HG03571 (cell line): ENCODE results near the gene SEMA3B.
"Not testable (repeated sequence)": the region's sequence is repeated elsewhere in the genome, so short reads cannot be mapped to it uniquely, and the experiment has no call there.

Experiments
- ATAC-seq: cut with Tn5 transposase; IDR thresholded peaks from one replicate; pipeline ENCODE4 v1.9.1; 2021; ENCODE audit not compliant: unreplicated experiment

The SEMA3B gene

DNA sequence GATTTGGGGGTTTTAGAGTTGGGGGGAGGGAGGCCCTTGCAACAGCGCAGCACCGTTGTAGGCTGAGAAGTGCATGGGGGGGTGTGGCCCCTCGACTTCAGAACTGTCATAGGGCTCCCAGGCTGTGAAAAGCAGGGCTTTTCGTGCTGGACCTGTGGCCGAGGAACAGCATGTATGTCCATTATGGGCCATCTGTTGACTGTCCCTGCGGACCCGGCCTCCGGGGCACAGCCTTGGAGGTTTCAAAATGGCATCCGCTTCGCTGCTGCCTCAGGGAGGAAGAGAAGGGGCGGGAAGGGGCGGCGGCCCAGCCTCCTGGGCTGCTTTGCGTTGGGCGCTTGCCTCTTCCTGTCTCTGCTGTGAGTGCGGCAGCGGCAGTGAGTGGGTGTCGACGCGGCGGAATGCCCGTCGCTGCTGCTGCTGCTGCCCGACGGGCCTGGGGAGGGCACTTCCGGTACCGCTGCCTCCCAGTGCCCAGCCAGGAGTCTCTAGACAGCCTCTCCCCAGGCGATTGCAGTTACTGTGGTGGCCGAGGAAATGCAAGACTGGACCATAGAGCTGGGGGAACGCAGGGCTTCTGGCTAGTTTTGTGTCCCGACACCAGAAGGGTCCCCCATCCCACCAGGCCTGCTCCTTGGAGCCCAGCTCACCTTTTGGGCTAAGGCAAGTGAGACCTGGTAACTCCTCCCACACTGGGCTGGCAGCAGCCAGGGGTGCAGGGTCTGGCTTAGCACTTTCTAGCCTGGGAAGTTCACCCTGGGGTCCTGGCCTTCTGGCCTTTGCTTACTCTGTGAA lies 31.0 kb upstream of the SEMA3B start:
- ATAC-seq, result peak; percentile 36

GRCh38 chr3:50238549-50239026 lies 30.4 kb upstream of the SEMA3B start:
- no peak for ATAC-seq

GRCh38 chr3:50239649-50240048 lies 29.3 kb upstream of the SEMA3B start:
- ATAC-seq, result no peak

DNA sequence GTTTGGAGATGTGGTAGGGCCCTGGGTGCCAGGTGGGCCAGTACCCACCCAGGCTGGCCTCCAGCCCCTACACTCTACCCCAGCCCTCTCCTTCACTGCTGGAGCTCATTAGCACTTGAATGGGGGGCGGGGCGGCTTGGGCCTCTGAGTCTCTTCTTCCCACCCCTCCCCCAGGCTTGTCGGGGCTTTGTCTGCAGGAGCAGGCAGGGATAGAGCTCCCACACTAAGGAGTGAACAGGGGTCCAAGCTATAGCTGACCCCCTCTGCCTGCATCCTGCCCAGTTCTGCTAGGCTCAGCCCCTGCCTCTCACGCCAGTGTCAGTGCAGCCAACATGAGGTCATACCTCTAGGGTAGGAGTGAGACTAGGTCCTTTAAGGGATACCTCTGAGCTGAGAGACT lies 27.8 kb upstream of the SEMA3B start:
- ATAC-seq, result no peak

GRCh38 chr3:50241713-50242380 lies 27.1 kb upstream of the SEMA3B start:
- ATAC-seq, result no peak

DNA sequence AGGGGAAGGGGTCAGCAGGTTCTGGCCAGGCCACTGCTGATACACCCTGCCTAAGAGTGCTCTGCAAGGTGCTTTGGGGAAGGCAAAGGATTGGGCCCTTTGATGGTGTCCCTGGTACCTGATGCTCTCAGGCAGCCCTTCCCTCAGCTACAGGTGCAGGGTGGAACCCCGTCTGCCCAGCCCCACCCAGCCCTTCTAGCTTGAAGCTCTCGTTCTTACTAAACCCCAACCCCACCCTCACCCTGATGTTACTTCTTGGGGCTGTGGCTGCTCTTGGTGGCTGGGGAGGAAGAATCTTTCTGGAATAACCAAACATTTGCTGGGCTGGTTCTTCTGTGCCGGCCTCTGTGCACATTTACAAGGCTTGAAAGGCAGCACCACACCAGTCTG lies 26.6 kb upstream of the SEMA3B start:
- ATAC-seq, result no peak

- ATAC-seq, result no peak
These were observed 25.9 kb upstream of the SEMA3B start for GRCh38 chr3:50242851-50243542.

DNA sequence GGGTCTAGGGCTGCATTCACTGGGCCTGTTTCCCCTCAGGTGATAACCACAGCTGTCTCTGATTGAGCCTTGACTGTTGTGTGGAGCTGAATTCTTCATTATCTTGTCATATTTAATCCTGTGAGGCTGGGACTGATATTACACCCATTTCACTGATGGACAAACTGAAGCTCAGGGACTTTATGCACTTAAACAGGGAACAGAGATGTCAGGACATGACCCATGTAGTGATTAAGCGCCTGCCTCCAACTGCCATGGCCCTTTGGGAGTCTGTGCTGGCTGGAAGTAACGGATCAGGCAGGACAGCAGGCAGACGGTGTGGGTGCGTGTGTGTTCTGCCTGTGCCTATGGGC lies 25.4 kb upstream of the SEMA3B start:
- ATAC-seq, result no peak

DNA sequence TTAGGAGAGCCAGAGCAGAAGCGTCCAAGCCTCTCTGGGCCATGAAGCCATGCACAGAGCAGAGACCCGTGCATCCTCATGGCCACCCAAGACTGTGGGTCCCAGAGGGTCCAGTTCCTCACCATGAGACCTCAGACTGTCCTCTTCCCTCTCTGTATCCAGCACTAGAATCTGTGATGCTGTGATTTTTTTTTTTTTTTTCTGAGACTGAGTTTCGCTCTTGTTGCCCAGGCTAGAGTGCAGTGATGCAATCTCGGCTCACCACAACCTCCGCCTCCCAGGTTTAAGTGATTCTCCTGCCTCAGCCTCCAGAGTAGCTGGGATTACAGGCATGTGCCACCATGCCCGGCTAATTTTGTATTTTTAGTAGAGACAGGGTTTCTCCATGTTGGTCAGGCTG lies 24.1 kb upstream of the SEMA3B start:
- ATAC-seq, result not testable (repeated sequence)

- no peak for ATAC-seq
These were observed 23.6 kb upstream of the SEMA3B start for GRCh38 chr3:50245251-50245745.

- peak; percentile 50 for ATAC-seq
These were observed 23.0 kb upstream of the SEMA3B start for GRCh38 chr3:50245831-50246516.

DNA sequence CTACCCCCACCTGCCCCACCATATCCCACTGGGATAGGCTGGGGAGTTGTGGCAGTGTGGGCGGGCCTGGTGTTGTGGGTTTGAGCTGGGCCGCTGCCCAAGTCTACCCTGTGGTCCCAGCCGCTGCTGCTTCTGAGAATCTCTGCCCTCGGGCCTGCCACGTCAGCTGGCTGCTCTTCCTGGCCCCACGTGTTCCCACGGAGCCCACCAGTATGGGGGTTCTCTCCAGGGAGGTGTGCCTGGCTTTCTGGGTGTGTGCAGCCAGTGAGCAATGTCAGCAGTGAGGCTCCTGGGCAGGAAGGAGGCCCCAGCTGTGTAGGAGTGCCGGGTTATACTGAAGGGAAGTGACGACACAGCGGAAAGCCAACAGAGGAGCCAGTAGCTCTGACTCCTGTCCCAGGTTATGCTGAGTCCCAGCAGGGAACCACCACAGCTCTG lies 22.4 kb upstream of the SEMA3B start:
- peak; percentile 37 for ATAC-seq

DNA sequence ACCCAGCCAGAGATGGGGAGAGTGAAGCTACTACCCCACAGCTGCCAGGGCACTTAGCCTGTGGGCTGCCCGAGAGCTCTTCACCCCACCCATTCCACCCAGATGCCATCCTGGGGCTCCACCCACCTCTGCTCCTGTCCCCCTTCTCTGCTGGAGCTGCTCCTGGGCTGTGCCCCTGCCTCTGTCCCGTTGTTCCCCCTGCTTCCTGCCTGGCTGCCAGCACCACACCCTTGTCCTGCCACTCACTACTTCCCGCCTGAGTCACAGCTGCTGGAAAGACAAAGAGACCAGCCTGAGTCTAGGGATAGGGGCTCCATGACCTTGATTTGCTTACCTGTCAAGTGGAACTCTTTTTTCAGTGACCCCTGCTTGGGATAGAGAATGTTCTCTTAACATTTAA lies 20.6 kb upstream of the SEMA3B start:
- ATAC-seq, result no peak

DNA sequence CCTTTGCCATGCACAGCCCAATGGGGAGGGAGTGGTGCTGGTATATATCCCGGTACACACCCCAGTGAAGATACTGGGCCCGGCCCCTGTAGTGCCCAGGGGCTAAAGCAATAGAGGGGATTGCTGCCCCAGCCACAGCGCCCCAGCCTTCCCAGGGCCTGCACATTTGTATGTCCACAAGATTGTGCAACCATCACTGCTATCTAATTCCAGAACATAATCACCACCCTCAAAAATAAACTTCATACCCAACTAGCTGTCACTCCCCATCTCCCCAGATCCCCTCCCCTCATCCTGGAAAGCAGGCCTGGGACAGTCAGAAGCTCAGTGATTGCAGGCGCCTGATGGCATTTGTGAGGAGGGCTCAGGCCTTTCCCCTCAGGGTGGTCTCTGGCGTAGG lies 19.5 kb upstream of the SEMA3B start:
- no peak for ATAC-seq

DNA sequence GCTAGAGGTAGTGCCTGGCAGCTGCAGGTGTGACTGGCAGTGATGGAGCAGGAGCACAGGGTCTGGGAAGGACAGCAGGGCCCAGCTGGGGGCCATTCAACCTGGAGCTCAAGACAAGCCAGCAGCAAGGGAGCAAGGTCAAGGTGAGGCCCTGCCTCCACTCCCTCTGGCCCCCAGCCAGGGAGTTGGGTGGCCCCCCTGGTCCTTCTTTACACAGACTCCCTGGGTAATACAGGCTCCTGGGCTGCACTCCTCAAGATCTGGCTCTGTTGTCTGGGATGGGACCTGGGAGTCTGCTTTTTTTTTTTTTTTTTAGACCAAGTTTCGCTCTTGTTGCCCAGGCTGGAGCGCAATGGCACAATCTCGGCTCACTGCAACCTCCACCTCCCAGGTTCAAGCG lies 18.4 kb upstream of the SEMA3B start:
- ATAC-seq, result no peak

DNA sequence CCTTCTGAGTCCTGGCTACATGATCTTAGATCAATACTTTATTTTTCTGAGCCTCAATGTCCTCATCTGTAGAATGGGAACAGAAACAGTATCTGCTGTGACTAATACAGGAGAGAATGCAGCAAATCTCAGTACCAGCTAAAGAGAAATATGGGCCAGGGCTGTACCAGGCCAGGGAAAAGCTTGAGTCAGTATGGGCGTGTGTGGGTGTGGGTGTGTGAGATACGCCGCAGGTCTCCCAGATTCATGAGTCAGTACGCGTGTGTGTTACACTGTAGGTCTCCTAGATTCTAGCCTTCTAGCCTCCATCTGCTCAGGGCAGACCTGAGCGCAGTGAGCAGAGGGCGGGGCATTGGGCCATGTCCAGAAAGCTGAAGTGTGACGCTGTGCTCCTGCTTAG lies 17.7 kb upstream of the SEMA3B start:
- ATAC-seq, result no peak

GRCh38 chr3:50254577-50255250 lies 14.2 kb upstream of the SEMA3B start:
- no peak for ATAC-seq

DNA sequence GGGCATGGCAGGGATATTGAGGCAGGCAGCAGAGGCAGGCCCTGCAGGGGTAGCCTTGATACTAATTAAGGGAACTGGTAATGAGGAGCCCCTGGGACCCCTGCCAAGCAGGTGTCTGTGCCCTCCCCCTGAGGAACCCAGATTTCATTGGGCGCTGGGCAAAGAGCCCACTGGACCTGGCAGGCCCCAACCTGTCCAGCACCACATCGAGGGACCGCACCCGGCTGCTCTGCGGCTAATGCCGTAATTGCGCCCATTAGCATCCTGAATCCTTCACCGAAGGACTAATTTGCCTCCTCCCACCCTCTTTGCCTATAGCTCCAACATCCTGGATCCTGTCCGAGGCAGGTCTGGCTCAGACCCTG lies 13.7 kb upstream of the SEMA3B start:
- no peak for ATAC-seq

GRCh38 chr3:50256978-50257890 lies 11.7 kb upstream of the SEMA3B start:
- ATAC-seq, result no peak
